ENCODE data around the gene CSGALNACT2. TPM values are rescaled to one million over a fixed set of nuclear protein-coding genes. Genes with fewer than 3 reads are reported as not detected.

Gene CSGALNACT2
- total and polyA plus RNA-seq, 9 of the 15 experiments (the other 6 are each of a cell fraction or from before 2014, with no cell fraction given), result 1.4 to 7.3 (median 3.5) TPM

DNA sequence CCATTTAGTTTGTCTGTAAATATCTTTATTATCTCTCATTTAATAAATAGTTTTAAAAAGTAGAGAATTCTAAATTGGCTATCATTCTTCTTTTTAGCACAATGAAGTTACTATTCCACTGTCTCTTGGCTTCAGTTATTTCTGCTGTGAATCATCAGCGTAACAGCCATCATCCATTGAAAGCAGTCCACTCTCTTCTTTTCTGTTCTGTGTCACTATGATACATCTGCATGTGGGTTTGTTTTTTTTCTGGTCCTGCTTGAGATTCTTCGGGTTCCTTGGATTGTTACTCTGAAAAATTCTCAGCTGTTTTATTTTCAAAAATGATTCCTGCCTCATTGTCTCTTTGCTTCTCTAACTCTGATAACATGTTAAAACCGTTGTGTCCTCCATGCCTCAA, 52.5 kb downstream of the CSGALNACT2 start (continued):
- no peak for TF ChIP-seq ZNF253 (CRISPR knock-in tag; conservative IDR thresholded peaks at IDR 0.05)
- TF ChIP-seq EZH2 (IDR thresholded peaks at IDR 0.05; ENCODE audit: borderline replicate concordance, low read depth, low read length), result no peak
- no peak for TF ChIP-seq SETDB1 (IDR thresholded peaks at IDR 0.05; ENCODE audit: low read length)
- no peak for TF ChIP-seq ZNF778 (CRISPR knock-in tag; IDR thresholded peaks at IDR 0.05)

DNA sequence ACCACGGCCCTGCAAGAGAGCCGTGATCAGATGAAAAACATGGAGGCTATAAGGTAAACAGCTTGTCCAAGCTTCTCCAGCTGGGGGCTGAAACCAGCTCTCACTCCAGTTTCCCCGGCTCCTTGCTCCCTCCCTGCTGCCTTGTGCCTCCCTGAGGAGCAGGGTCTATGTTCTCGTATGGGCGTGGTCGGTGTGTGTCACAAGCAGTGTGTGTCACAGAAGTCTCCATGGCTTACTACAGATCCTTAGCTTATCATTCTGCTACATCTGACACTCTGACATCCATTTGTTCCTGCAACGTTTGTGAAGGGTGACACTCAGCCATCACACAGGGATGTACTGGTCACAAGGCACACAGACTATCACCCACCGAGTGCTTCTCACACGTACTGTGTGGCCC, 54.6 kb downstream of the CSGALNACT2 start:
- H3K9me1 ChIP-seq (ENCODE audit: control insufficient read depth, insufficient read depth, low read length), result no peaks in the 10 kb centered on the region
- H4K20me1 ChIP-seq (replicated peaks; ENCODE audit: control insufficient read depth, insufficient read depth, low read length), result no peaks in the 10 kb centered on the region
- intact Hi-C loops (cut with micrococcal nuclease), result no loop called here
- ATAC-seq (peak; percentile 68), DNase-seq (ENCODE audit: extremely low read depth in 1 of 4, low spot score in 3 of 4) (peak in 3 of 4 experiments; percentile 40 to 62 (median 51)), FAIRE-seq (peak; percentile 62)
- H3K4me2 ChIP-seq (ENCODE audit: insufficient read depth, low read length), result peak overlapping the region; percentile 4; the same call in 1 of the 2 replicates
- H3K9ac ChIP-seq (ENCODE audit: insufficient read depth in 1 of 2, low read depth in 2 of 2, low read length in 2 of 2), result peak overlapping the region in 1 of 2 experiments; percentile 52; a peak in 2 of 4 replicates
- H3K4me3 ChIP-seq, result no peak overlapping the region
- no peaks in the 10 kb centered on the region; a peak in 1 of 5 replicates for H3K27me3 ChIP-seq (ENCODE audit: control insufficient read depth in 2 of 2, insufficient read depth in 2 of 2, low read length in 2 of 2)
- POLR2A ChIA-PET, result interaction anchor here (0.7 to 2.2 kb wide), 5 partner anchors 9 to 313 kb away, joined by 3 to 9 read pairs (median 3); no protein-coding TSS in a partner anchor
- H3K27ac ChIP-seq (ENCODE audit: extremely low read depth, low read depth, low read length), result no peak overlapping the region
- no peaks in the 10 kb centered on the region for H3K9me3 ChIP-seq (replicated peaks; ENCODE audit: control insufficient read depth, insufficient read depth, low read depth, low read length)
- no TSS peak for BruUV-seq (replicated peaks)
- 12% methylated on average over 9 of the region's 9 CpGs for WGBS (ENCODE audit: insufficient coverage, low coverage, missing lambda C conversion rate)
- peaks cover 28% of the 10 kb centered on the region; the same call in 2 of the 3 replicates for H3K36me3 ChIP-seq (ENCODE audit: control insufficient read depth, insufficient read depth, low read length)
- H3K4me1 ChIP-seq (replicated peaks in 1 of 2; ENCODE audit: control insufficient read depth in 2 of 2, insufficient read depth in 2 of 2, low read length in 2 of 2), result peaks cover 0 to 10% of the 10 kb centered on the region in 2 experiments; a peak in 3 of 5 replicates
- H3K79me2 ChIP-seq (ENCODE audit: control insufficient read depth, insufficient read depth, low read length), result no peaks in the 10 kb centered on the region
- in situ Hi-C loops (cut with MboI), result no loop called here
- CTCF ChIA-PET (ENCODE audit: low intra/inter-chr PET ratio), result no interaction called here
- no peak overlapping the region for H2AFZ ChIP-seq (ENCODE audit: low read depth, low read length)
- TF ChIP-seq, protein P1, sequence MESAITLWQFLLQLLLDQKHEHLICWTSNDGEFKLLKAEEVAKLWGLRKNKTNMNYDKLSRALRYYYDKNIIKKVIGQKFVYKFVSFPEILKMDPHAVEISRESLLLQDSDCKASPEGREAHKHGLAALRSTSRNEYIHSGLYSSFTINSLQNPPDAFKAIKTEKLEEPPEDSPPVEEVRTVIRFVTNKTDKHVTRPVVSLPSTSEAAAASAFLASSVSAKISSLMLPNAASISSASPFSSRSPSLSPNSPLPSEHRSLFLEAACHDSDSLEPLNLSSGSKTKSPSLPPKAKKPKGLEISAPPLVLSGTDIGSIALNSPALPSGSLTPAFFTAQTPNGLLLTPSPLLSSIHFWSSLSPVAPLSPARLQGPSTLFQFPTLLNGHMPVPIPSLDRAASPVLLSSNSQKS (CRISPR knock-in tag; IDR thresholded peaks at IDR 0.05), result no peak
- TF ChIP-seq FOXK2 (conservative IDR thresholded peaks at IDR 0.05 in 1 of 2, IDR thresholded peaks at IDR 0.05 in 1 of 2; ENCODE audit: low read depth in 2 of 2) (peak in 1 of 2 experiments; percentile 34; a peak in 1 of 4 replicates), MEIS2 (IDR thresholded peaks at IDR 0.05; ENCODE audit: partially characterized antibody) (peak; percentile 30)
- TF ChIP-seq, protein P2, sequence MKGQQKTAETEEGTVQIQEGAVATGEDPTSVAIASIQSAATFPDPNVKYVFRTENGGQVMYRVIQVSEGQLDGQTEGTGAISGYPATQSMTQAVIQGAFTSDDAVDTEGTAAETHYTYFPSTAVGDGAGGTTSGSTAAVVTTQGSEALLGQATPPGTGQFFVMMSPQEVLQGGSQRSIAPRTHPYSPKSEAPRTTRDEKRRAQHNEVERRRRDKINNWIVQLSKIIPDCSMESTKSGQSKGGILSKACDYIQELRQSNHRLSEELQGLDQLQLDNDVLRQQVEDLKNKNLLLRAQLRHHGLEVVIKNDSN (CRISPR knock-in tag; IDR thresholded peaks at IDR 0.05), result 0 out of 2 replicates have a peak, but pooled peaks have one; percentile 11
- TF ChIP-seq, protein P3, sequence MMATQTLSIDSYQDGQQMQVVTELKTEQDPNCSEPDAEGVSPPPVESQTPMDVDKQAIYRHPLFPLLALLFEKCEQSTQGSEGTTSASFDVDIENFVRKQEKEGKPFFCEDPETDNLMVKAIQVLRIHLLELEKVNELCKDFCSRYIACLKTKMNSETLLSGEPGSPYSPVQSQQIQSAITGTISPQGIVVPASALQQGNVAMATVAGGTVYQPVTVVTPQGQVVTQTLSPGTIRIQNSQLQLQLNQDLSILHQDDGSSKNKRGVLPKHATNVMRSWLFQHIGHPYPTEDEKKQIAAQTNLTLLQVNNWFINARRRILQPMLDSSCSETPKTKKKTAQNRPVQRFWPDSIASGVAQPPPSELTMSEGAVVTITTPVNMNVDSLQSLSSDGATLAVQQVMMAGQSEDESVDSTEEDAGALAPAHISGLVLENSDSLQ (IDR thresholded peaks at IDR 0.05), result peak; percentile 35; the same call in 1 of the 2 replicates
